Spleen (tissue), 11 donors: ENCODE data around the gene TTLL11. TPM values are rescaled to one million over a fixed set of nuclear protein-coding genes. Genes with fewer than 3 reads are reported as not detected.
"Not testable (repeated sequence)": the region's sequence is repeated elsewhere in the genome, so short reads cannot be mapped to it uniquely, and the experiment has no call there.

Source experiments
- DNase-seq: peaks from one replicate; pipeline ENCODE4 v3.0.0-alpha.2; 2020
- H3K27ac ChIP-seq, 8 donors: fragments of 200-600 bp; sonication (generic) in 7 of 8; 1 replicate in 4 of 8; 2 replicates in 4 of 8; pipeline versions ENCODE4 v1.5.0 to v1.8.0; 2016 to 2021; ENCODE audit warnings: inconsistent platforms in 4 of 8, mild to moderate bottlenecking in 4 of 8, moderate library complexity in 1 of 8
- H3K27me3 ChIP-seq, 7 donors: fragments of 200-600 bp; sonication (generic) in 6 of 7; replicated peaks in 1 of 7; 1 replicate in 4 of 7; 2 replicates in 3 of 7; pipeline versions ENCODE4 v1.5.0 to v1.8.0; 2016 to 2021; ENCODE audit warnings: inconsistent platforms in 3 of 7, mild to moderate bottlenecking in 1 of 7
- H3K36me3 ChIP-seq, 6 donors: fragments of 200-600 bp; sonication (generic) in 5 of 6; 1 replicate in 4 of 6; 2 replicates in 2 of 6; pipeline versions ENCODE4 v1.5.0 to v1.8.0; 2016 to 2021; ENCODE audit warnings: inconsistent platforms in 2 of 6
- H3K4me1 ChIP-seq, 6 donors: fragments of 200-600 bp; sonication (generic) in 5 of 6; 1 replicate in 3 of 6; 2 replicates in 3 of 6; pipeline versions ENCODE4 v1.5.0 to v1.8.0; 2016 to 2021; ENCODE audit warnings: inconsistent platforms in 3 of 6
- H3K4me3 ChIP-seq, 8 donors: fragments of 200-600 bp; sonication (generic) in 7 of 8; 1 replicate in 4 of 8; 2 replicates in 4 of 8; pipeline versions ENCODE4 v1.5.0 to v1.8.0; 2016 to 2021; ENCODE audit warnings: inconsistent platforms in 4 of 8, mild to moderate bottlenecking in 4 of 8, moderate library complexity in 2 of 8
- H3K9me3 ChIP-seq, 8 donors: fragments of 200-600 bp; sonication (generic) in 7 of 8; 1 replicate in 4 of 8; 2 replicates in 4 of 8; pipeline versions ENCODE4 v1.5.0 to v1.8.0; 2016 to 2021; ENCODE audit warnings: inconsistent platforms in 4 of 8
- POLR2A ChIP-seq, 3 donors: fragments of 450-650 bp; IDR thresholded peaks; one replicate each; pipeline ENCODE4 v1.5.1; 2017; ENCODE audit warnings: antibody characterized with exemption in 3 of 3, mild to moderate bottlenecking in 1 of 3
- POLR2AphosphoS5 ChIP-seq, 3 donors: sonication (generic); formaldehyde crosslinking; IDR thresholded peaks; one replicate each; pipeline ENCODE4 v1.5.1; 2017; ENCODE audit warnings: antibody characterized with exemption in 3 of 3
- WGBS, 5 donors: extraction: QIAGEN DNeasy Blood & Tissue Kit in 3 of 5; methylation state at CpG; one replicate each; pipeline versions ENCODE4 v1.1.5 to v1.1.7; 2013 to 2018; 5-methylcytosine and 5-hydroxymethylcytosine counted together
- intact Hi-C: fragments of 100-400 bp; cut with DNase I; formaldehyde crosslinking; loops from one replicate; pipeline ENCODE4 v1.15.0; 2023; ENCODE audit warnings: low total_unique reads
- polyA plus RNA-seq, 3 donors: library from polyadenylated mRNA; stranded (reverse); fragments of 200-250 nt; gene quantifications; one replicate each; pipeline ENCODE4 v1.2.1, GENCODE V29; 2013
- total RNA-seq, 7 donors: library from RNA; depleted of rRNA in 3 of 7; stranded (reverse); fragments of >200 nt in 3 of 7; fragmentation: NEBNext Ultra II Directional in 4 of 7; extraction: Animal tissue kit (Norgen Biotek cat#: 25700) in 4 of 7; gene quantifications; one replicate each; pipeline versions ENCODE4 v1.1.0 to v1.2.1, GENCODE V29; 2016 to 2021
- TF ChIP-seq, protein P1 (sequence below), 11 experiments: fragments of 200-600 bp in 7 of 11; fragments of 450-650 bp in 4 of 11; sonication (generic) in 4 of 11; IDR thresholded peaks in 8 of 11; conservative IDR thresholded peaks in 3 of 11; 1 replicate in 7 of 11; 2 replicates in 4 of 11; pipeline versions ENCODE4 v1.4.0 to v1.8.0; 2016 to 2021; ENCODE audit warnings: antibody characterized with exemption in 11 of 11, inconsistent platforms in 4 of 11, mild to moderate bottlenecking in 1 of 11
- donor health status: healthy with polysubstance abuse.
- donor health status: DM: no; HTN: no; CAD: no; lungs with moderate emphysema.
- donor health status: DM: no; HTN: no; CAD: no.
- donor health status: Bipolar disorder and iron deficiency.
- donor health status: healthy.
- donor health status: DM: no; HTN: no; CAD: no.
- donor health status: DM: yes; HTN: yes; CAD: no.

TTLL11 gene
- total and polyA plus RNA-seq, 10 donors = 1.6 to 12.8 (median 7.3) TPM

DNA sequence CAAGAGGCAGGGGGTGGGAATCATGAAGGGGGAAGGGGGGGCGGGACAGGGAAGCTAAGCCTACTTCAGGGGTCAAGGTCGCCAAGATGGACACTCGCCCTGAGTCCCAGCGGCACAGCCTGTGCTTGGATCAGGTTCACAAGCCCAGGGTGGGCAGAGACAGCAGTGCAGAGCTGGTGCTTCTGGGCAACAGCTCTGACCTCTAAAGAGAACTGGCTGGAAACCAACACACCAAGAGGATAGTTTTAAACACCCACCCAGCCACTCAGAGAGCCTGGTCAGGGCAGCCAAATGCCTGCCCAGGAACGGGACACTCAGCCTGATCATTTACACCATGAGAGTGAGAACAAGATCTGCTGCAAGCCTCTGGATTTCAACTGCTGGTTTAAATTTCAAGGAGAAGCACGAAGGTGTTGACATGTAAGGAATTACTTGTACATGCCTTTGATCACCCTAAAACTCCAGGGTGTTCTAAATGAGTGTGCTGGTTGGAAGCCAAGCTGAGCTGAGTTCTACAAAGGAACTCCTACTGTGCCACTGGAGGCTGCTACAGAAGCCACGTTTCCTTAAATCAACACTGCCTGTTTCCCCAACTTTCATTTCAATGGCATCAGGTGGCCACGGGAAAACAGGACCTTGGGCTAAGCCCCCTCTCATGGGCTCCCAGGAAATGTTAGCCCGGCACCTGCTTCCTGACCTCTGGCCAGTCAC lies 91.5 kb downstream of the TTLL11 start:
- intact Hi-C loops = no loop called here
- no peak for DNase-seq
- TF ChIP-seq POLR2A (IDR thresholded peaks at IDR 0.05) (no peak), POLR2AphosphoS5 (IDR thresholded peaks at IDR 0.05) (no peak)
- TF ChIP-seq, protein P1, sequence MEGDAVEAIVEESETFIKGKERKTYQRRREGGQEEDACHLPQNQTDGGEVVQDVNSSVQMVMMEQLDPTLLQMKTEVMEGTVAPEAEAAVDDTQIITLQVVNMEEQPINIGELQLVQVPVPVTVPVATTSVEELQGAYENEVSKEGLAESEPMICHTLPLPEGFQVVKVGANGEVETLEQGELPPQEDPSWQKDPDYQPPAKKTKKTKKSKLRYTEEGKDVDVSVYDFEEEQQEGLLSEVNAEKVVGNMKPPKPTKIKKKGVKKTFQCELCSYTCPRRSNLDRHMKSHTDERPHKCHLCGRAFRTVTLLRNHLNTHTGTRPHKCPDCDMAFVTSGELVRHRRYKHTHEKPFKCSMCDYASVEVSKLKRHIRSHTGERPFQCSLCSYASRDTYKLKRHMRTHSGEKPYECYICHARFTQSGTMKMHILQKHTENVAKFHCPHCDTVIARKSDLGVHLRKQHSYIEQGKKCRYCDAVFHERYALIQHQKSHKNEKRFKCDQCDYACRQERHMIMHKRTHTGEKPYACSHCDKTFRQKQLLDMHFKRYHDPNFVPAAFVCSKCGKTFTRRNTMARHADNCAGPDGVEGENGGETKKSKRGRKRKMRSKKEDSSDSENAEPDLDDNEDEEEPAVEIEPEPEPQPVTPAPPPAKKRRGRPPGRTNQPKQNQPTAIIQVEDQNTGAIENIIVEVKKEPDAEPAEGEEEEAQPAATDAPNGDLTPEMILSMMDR (IDR thresholded peaks at IDR 0.05 in 8 of 11, conservative IDR thresholded peaks at IDR 0.05 in 3 of 11) = no peak
- no peaks in the 10 kb centered on the region for H3K36me3 ChIP-seq
- H3K4me1 ChIP-seq = peaks cover 0 to 20% (median 4%) of the 10 kb centered on the region in 6 donors
- 70 to 78% (median 75%) methylated on average over 9 of the region's 9 CpGs for WGBS, 5 donors
- no peaks in the 10 kb centered on the region for H3K9me3 ChIP-seq
- no peaks in the 10 kb centered on the region for H3K27me3 ChIP-seq
- H3K4me3 ChIP-seq = no peak overlapping the region
- H3K27ac ChIP-seq = no peak overlapping the region

GRCh38 chr9:122000526-122000925 lies 92.6 kb downstream of the TTLL11 start:
- H3K27ac ChIP-seq, H3K4me3 ChIP-seq, H3K36me3 ChIP-seq, H3K27me3 ChIP-seq, DNase-seq, H3K9me3 ChIP-seq, intact Hi-C loops: not testable (repeated sequence)
- 77 to 95% (median 85%) methylated on average over 6 of the region's 6 CpGs for WGBS, 5 donors
- peaks cover 0 to 20% (median 4%) of the 10 kb centered on the region in 6 donors for H3K4me1 ChIP-seq

- Histone ChIP-seq H3K27me3 (no peaks in the 10 kb centered on the region), H3K9me3 (no peaks in the 10 kb centered on the region), H3K36me3 (no peaks in the 10 kb centered on the region), H3K4me1 (peaks cover 0 to 20% (median 4%) of the 10 kb centered on the region in 6 donors), H3K4me3 (no peak overlapping the region), H3K27ac (no peak overlapping the region)
- 70 to 90% (median 81%) methylated on average over 3 of the region's 3 CpGs for WGBS, 5 donors
- no peak for TF ChIP-seq POLR2AphosphoS5 (IDR thresholded peaks at IDR 0.05)
- TF ChIP-seq, protein P1 (IDR thresholded peaks at IDR 0.05 in 8 of 11, conservative IDR thresholded peaks at IDR 0.05 in 3 of 11) = no peak
- no peak for TF ChIP-seq POLR2A (IDR thresholded peaks at IDR 0.05)
- intact Hi-C loops = loop anchor here (10.0 kb wide), 1 partner anchor 255 kb away; no protein-coding TSS in a partner anchor
- DNase-seq = no peak
These were observed 93.6 kb downstream of the TTLL11 start for GRCh38 chr9:121999556-121999955.

DNA sequence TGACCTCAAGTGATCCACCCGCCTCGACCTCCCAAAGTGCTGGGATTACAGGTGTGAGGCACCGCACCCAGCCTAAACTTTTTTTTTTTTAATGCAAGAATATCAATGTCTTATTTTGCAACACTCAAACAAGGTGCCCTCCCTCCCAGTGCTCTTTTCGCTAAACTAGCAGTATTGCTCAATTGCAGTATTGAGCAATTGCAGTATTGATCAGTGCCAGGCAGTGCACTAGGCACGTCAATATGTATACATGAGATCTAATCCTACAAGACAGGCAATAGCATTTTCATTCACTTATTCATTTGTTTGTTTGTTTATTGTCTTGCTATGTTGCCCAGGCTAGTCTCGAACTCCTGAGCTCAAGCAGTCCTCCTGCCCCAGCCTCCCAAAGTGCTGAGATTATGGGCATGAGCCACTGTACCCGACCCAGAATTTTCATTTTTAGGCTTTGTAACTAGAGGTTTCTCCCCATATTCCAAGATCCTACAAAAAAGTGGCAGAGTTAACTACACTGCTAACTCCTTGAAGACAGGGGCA lies 94.5 kb downstream of the TTLL11 start:
- DNase-seq = no peak
- WGBS, 5 donors = 82 to 91% (median 89%) methylated on average over 7 of the region's 7 CpGs
- Histone ChIP-seq H3K4me1 (peaks cover 0 to 20% (median 4%) of the 10 kb centered on the region in 6 donors), H3K27ac (no peak overlapping the region), H3K27me3 (no peaks in the 10 kb centered on the region), H3K36me3 (no peaks in the 10 kb centered on the region), H3K4me3 (no peak overlapping the region), H3K9me3 (no peaks in the 10 kb centered on the region)
- intact Hi-C loops = loop anchor here (10.0 kb wide), 1 partner anchor 254 kb away; no protein-coding TSS in a partner anchor
- TF ChIP-seq POLR2A (IDR thresholded peaks at IDR 0.05) = no peak
- TF ChIP-seq, protein P1 (IDR thresholded peaks at IDR 0.05 in 8 of 11, conservative IDR thresholded peaks at IDR 0.05 in 3 of 11) = no peak
- TF ChIP-seq POLR2AphosphoS5 (IDR thresholded peaks at IDR 0.05) = no peak
